GM12801 (cell line): ENCODE measurements around the gene USH2A.

Experiments
- CTCF ChIP-seq: IDR thresholded peaks from one replicate; pipeline ENCODE4 v1.5.1; 2011; ENCODE audit warnings: control low read depth; ENCODE audit not compliant: insufficient read length; ENCODE audit errors: extremely low read depth

USH2A gene

GRCh38 chr1:216064643-216065042 is 358.6 kb downstream of the USH2A start:
- no peak for TF ChIP-seq CTCF

GRCh38 chr1:216057947-216058346 is 365.3 kb downstream of the USH2A start:
- TF ChIP-seq CTCF = no peak

GRCh38 chr1:216057063-216057462 is 366.2 kb downstream of the USH2A start:
- TF ChIP-seq CTCF = no peak

- no peak for TF ChIP-seq CTCF
Measured at GRCh38 chr1:216055004-216055403, 368.2 kb downstream of the USH2A start.

GRCh38 chr1:216054600-216054999 is 368.6 kb downstream of the USH2A start:
- TF ChIP-seq CTCF = no peak

- no peak for TF ChIP-seq CTCF
Measured at GRCh38 chr1:216051071-216051470, 372.2 kb downstream of the USH2A start.

GRCh38 chr1:216049741-216050430 is 373.4 kb downstream of the USH2A start:
- TF ChIP-seq CTCF = no peak
